PFSK-1 (cell line): ENCODE data around the gene ELANE.

Experiments used
- FOXP2 ChIP-seq: optimal IDR thresholded peaks from 2 replicates; pipeline ENCODE3; 2011; ENCODE audit warnings: borderline replicate concordance, control low read depth, inconsistent platforms; ENCODE audit not compliant: insufficient read depth; ENCODE audit errors: extremely low read length, extremely low read depth
- POLR2AphosphoS5 ChIP-seq: IDR thresholded peaks from 2 replicates; pipeline ENCODE4 v1.6.1; 2012; ENCODE audit warnings: low read depth, mild to moderate bottlenecking, control low read depth, low read length, moderate library complexity
- REST ChIP-seq, 2 experiments: IDR thresholded peaks; 2 replicates each; pipeline versions ENCODE4 v1.6.1 to v1.8.0; 2011 to 2012; ENCODE audit warnings: low read depth in 2 of 2, low read length in 2 of 2, control low read depth in 1 of 2, inconsistent platforms in 1 of 2, mild to moderate bottlenecking in 1 of 2, moderate library complexity in 1 of 2; ENCODE audit not compliant: insufficient read depth in 1 of 2
- SIN3A ChIP-seq: IDR thresholded peaks from 2 replicates; pipeline ENCODE4 v1.6.1; 2012; ENCODE audit warnings: mild to moderate bottlenecking, low read length, moderate library complexity, borderline replicate concordance; ENCODE audit not compliant: insufficient read depth
- TAF1 ChIP-seq: IDR thresholded peaks from 2 replicates; pipeline ENCODE4 v1.6.1; 2012; ENCODE audit warnings: low read length, control low read depth, borderline replicate concordance; ENCODE audit not compliant: insufficient read depth

Gene ELANE

DNA sequence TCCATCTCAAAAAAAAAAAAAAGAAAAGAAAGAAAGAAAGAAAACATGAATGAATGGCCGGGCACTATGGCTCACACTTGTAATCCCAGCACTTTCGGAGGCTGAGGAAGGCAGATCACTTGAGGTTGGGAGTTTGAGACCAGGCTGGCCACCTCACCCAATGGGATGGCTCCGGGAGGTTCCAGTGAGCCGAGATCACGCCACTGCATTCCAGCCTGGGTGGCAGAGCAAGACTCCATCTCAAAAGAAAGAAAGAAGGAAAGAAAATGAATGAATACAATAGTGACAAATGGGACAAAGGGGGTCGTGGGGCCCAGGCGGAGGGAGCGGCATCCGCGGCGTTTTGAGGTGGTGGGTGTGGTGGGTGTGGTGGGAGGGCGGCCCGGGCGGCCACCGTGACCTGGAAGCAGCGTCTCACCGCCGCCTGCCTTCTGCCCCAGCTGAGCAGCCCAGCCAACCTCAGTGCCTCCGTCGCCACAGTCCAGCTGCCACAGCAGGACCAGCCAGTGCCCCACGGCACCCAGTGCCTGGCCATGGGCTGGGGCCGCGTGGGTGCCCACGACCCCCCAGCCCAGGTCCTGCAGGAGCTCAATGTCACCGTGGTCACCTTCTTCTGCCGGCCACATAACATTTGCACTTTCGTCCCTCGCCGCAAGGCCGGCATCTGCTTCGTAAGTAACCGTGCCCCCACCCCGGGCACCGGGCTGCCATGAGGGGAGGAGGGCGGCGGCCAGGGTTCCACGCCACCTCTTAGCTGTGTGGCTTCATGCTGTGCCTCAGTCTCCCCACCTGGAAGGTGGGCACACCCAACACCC lies 6.2 kb upstream of the ELANE start:
- TF ChIP-seq SIN3A: no peak
- TF ChIP-seq REST (IDR thresholded peaks at IDR 0.05; ENCODE audit: insufficient read depth in 1 of 2, low read depth in 2 of 2, low read length in 2 of 2): no peak
- no peak for TF ChIP-seq FOXP2
- TF ChIP-seq TAF1: no peak

DNA sequence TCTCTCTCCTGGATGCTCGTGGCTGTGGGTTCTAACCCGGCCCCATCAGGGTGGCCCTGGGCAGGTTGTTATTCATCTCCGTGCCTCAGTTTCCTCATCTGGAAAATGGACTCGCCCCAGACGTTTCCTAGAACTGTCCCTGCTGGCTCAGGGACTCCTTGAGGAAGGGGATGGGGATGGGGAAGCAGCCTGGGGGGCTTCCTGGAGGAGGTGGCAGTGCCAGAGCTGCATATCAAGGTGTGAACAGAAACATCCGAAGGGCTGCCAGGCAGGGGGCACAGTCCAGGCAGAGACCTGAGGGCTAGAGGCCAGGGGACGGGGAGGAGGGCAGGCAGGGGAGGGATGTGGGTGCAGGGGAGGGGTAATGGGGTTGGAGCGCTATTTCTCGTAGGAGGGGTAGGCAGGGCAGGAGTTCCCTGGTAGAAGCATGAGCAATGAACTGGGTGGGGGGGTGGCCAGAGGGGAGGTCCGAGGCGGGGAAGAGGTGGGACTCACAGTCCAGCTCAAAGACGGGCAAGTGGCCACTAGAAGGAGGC lies 3.6 kb upstream of the ELANE start:
- TF ChIP-seq REST (IDR thresholded peaks at IDR 0.05; ENCODE audit: insufficient read depth in 1 of 2, low read depth in 2 of 2, low read length in 2 of 2) (no peak), FOXP2 (no peak), POLR2AphosphoS5 (no peak), SIN3A (no peak), TAF1 (no peak)

DNA sequence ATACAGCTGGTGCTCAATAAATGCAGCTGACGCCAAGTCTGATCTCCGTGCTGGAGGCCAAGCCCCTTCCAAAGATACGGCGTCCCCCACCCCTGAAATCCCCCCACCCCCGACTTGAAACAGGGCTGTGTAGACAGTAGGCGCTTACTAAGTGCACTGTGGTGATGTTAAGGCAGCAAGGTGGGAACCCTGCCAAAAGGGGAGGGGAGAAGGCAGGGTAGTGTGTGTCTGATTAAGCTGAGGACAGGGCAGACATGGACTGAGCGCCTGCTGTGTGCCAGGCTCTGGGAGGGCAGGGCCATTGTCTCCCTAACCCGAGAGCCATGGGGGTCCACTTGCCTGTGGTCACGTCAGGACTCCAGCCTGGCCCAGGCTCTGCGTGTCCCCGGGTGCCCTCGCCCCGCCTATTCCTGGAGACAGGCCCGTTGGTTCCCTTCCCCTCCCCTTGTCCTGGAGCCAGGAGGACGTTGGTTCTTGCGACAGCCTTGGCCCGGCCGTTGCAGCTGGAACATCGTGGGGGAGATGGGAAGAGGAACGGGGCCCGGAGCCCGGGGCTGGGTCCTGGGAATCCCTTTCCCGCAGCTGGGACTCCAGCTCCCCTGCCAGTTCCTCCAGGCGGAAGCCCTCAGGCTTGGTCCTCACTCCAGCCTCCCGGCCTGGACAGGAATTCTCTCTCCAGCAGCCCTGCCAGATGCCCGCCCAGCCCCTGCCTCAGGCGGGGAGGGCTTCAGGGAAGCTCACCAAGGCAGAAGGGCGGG lies 1.7 kb upstream of the ELANE start:
- TF ChIP-seq TAF1 (no peak), FOXP2 (peak; percentile 54), REST (IDR thresholded peaks at IDR 0.05; ENCODE audit: insufficient read depth in 1 of 2, low read depth in 2 of 2, low read length in 2 of 2) (no peak)

GRCh38 chr19:850979-851335 lies 1.1 kb upstream of the ELANE start:
- no peak for TF ChIP-seq POLR2AphosphoS5
- TF ChIP-seq SIN3A: no peak
- TF ChIP-seq TAF1: no peak
- no peak for TF ChIP-seq FOXP2
- TF ChIP-seq REST (IDR thresholded peaks at IDR 0.05; ENCODE audit: insufficient read depth in 1 of 2, low read depth in 2 of 2, low read length in 2 of 2): no peak
